Stimulated activated naive CD8-positive, alpha-beta T cell treated with anti-CD3 and anti-CD28 coated beads, Interleukin-15, Interleukin-2, amounts not matched to agents 100 ng/mL and 50 ng/mL, for 24 hours (primary cell): ENCODE measurements around the gene C5AR2.
"Not testable (repeated sequence)": the region's sequence is repeated elsewhere in the genome, so short reads cannot be mapped to it uniquely, and the experiment has no call there.

Source experiments
- H3K27ac Mint-ChIP-seq: one replicate; pipeline ENCODE4 v1.8.0; 2021; ENCODE audit warnings: mild to moderate bottlenecking, mixed read lengths
- H3K27me3 Mint-ChIP-seq: one replicate; pipeline ENCODE4 v1.8.0; 2021; ENCODE audit warnings: mixed read lengths
- H3K36me3 Mint-ChIP-seq: one replicate; pipeline ENCODE4 v1.8.0; 2021; ENCODE audit warnings: low read depth, mixed read lengths
- H3K4me1 Mint-ChIP-seq: one replicate; pipeline ENCODE4 v1.8.0; 2021; ENCODE audit warnings: low read depth, mixed read lengths
- H3K4me3 Mint-ChIP-seq: one replicate; pipeline ENCODE4 v1.8.0; 2021; ENCODE audit warnings: mild to moderate bottlenecking, mixed read lengths
- H3K9me3 Mint-ChIP-seq: one replicate; pipeline ENCODE4 v1.8.0; 2021; ENCODE audit warnings: mixed read lengths

The C5AR2 gene

DNA sequence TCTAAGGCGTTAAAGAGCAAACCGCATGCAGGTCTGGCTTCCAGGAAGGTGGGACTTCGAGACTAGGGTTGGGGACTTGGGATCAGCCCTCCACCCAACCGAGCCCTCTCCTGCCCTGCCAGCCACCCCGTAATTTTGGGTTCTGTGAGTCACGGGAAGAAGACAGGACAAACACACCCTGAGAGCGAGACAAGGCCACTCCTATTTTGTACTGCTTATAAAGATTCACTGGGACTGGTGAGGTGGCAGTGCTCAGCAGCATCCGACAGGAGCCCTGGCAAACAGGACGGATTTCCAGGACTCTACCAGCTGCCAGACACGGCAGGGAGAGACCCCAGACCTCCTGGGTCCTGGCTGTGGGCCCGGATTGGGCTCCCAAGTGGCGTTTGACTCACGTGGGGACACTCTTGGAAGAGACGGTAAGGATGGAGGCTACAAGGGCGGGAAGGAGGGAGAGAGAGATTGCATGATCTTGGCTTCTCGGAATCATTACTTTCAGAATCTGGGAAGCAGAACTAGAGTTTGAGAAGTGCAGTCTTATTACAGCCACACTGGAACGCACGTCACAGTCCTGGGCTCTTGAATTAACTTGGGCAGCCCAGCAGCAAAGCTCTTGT, at the start of gene C5AR2:
Gene C5AR2 (plus strand): TSS at position 245 of the 617 bp plus-strand sequence. CDS start 8,625 bp downstream, outside the sequence.
- no peaks in the 10 kb centered on the region for H3K36me3 Mint-ChIP-seq
- no peaks in the 10 kb centered on the region for H3K27me3 Mint-ChIP-seq
- H3K4me3 Mint-ChIP-seq = no peak within 1 kb of the TSS
- H3K4me1 Mint-ChIP-seq = peaks cover 9% of the 10 kb centered on the region
- no peaks in the 10 kb centered on the region for H3K9me3 Mint-ChIP-seq
- H3K27ac Mint-ChIP-seq = no peak within 1 kb of the TSS

DNA sequence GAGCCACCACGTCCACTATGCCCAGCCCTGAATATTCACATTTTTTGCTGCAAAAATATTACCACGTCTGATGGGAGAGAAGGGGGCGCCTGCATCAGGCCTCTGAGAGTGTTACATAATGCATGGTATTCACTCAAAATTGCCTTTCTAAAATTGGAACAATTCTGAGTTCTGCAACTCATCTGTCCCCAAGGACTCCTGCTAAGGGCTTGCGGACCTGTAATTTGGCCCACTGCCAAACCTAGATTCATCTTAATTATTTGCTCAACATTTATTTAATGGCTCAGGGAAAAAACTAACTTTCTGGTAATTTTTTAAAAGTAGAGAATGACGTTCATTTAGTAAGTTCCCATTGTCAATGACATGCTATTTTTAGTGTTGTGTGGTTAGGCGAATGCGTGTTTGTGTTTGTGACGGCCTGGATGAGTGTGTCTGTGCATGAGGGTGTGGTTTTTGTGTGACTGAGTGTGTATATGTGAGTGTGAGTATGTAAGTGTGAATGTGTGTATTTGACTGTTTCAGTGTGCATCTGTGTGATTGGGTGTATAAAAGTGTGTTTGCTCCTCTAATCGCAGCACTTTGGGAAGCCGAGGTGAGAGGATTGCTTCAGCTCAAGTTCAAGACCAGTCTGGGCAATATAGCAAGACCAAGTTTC, 48.4 kb upstream of the C5AR2 start:
- peaks cover 5% of the 10 kb centered on the region for H3K4me1 Mint-ChIP-seq
- no peaks in the 10 kb centered on the region for H3K36me3 Mint-ChIP-seq
- no peaks in the 10 kb centered on the region for H3K9me3 Mint-ChIP-seq
- no peaks in the 10 kb centered on the region for H3K27me3 Mint-ChIP-seq
- H3K4me3 Mint-ChIP-seq = no peak overlapping the region
- no peak overlapping the region for H3K27ac Mint-ChIP-seq

DNA sequence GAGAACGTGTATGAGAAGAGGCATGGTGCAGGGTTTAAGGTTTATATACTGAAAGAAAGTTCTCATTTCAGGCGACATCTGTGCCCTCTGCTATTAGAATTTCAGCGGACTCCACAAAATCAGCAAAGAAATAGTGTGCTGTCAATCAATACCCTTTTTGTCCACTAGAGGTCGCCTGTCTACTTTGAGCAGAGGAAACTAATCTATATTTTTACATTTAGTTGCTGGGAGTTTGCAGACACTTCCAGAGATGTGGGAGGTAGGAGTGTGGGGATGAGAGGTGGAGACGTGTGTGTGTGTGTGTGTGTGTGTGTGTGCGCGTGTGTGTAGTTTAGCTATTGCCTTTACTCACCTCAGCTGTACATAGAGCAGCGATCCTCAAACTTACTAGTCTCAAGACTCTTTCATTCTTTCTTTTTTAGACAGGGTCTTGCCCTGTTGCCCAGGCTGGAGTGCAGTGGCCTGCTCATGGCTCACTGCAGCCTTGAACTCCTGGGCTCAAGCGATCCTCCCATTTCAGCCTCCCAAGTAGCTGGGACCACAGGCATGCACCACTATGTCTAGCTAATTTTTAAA, 47.6 kb upstream of the C5AR2 start:
- Mint-ChIP-seq H3K27ac (no peak overlapping the region), H3K27me3 (no peaks in the 10 kb centered on the region), H3K4me1 (peaks cover 8% of the 10 kb centered on the region), H3K36me3 (no peaks in the 10 kb centered on the region), H3K9me3 (no peaks in the 10 kb centered on the region), H3K4me3 (no peak overlapping the region)

DNA sequence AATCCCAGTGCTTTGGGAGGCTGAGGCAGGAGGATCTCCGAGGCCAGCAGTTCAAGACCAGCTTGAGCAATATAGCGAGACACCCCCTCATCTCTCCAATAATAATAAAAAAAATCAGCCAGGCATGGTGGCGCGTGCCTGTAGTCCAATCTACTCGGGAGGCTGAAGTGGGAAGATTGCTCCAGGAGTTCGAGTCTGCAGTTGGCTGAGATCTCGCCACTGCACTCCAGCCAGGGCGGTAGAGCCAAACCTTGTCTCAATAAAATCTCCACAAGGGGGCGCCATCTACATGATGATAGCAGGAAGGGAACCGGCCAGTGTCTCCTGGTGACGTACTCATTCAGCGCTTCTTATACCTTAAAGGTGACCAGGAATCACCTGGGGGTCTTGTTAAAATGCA, 35.9 kb upstream of the C5AR2 start:
- H3K27ac Mint-ChIP-seq = no peak overlapping the region

DNA sequence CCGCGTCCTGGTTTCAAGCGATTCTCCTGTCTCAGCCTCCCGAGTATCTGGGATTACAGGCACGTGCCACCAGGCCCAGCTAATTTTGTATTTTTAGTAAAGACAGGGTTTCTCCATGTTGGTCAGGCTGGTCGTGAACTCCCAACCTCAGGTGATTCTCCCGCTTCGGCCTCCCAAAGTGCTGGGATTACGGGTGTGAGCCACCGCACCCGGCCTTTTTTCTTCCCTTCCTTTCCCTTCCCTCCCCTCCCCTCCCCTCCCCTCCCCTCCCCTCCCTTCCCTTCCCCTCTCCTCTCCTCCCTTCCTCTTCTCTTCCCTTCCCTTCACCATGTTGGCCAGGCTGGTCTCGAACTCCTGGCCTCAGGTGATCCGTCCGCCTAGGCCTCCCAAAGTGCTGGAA, 31.1 kb upstream of the C5AR2 start:
- H3K4me3 Mint-ChIP-seq, H3K27ac Mint-ChIP-seq, H3K36me3 Mint-ChIP-seq, H3K9me3 Mint-ChIP-seq: not testable (repeated sequence)
- H3K27me3 Mint-ChIP-seq = peaks cover 10% of the 10 kb centered on the region
- H3K4me1 Mint-ChIP-seq = peaks cover 11% of the 10 kb centered on the region

More for the DNA sequence above, 35.9 kb upstream of the C5AR2 start:
- no peaks in the 10 kb centered on the region for H3K36me3 Mint-ChIP-seq
- H3K4me3 Mint-ChIP-seq = no peak overlapping the region
- H3K27me3 Mint-ChIP-seq = no peaks in the 10 kb centered on the region
- H3K4me1 Mint-ChIP-seq = peaks cover 6% of the 10 kb centered on the region
- H3K9me3 Mint-ChIP-seq = no peaks in the 10 kb centered on the region

DNA sequence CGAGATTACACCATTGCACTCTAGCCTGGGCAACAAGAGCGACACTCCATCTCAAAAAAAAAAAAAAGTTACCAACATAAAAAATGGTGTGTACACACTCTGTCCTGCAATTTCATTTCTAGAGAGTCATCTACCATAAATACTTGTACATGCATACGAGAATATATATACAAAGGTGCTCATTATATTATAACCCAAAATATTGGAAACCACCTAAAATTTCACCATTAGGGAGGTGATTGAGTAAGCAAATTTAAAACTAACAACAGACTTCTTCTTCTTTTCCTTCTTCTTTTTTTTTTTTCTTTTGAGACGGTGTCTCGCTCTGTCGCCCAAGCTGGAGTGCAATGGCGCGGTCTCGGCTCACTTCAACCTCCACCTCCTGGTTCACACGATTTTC, 29.7 kb upstream of the C5AR2 start:
- no peaks in the 10 kb centered on the region for H3K9me3 Mint-ChIP-seq
- H3K27me3 Mint-ChIP-seq = peaks cover 21% of the 10 kb centered on the region
- H3K4me1 Mint-ChIP-seq = peaks cover 11% of the 10 kb centered on the region
- no peak overlapping the region for H3K27ac Mint-ChIP-seq
- H3K4me3 Mint-ChIP-seq = no peak overlapping the region
- H3K36me3 Mint-ChIP-seq = no peaks in the 10 kb centered on the region

DNA sequence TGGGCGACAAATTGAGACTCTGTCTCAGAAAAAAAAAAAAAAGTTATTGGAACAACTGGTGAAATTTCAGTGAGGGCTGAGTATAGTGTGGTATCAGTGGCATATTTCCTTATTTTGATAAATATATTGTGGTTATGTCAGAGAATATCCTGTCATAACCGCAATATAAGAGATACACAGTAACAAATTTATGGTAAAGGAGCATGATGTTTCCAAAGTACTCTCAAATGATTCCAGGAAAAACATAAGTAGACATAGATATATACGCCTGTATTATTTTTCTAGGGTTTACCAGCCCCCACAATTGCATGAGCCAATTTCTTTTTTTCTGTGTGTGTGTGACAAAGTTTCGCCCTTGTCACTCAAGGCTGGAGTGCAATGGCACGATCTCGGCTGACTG, 28.0 kb upstream of the C5AR2 start:
- no peak overlapping the region for H3K4me3 Mint-ChIP-seq
- no peak overlapping the region for H3K27ac Mint-ChIP-seq
- peaks cover 21% of the 10 kb centered on the region for H3K27me3 Mint-ChIP-seq
- H3K4me1 Mint-ChIP-seq = peaks cover 11% of the 10 kb centered on the region
- H3K36me3 Mint-ChIP-seq = no peaks in the 10 kb centered on the region
- H3K9me3 Mint-ChIP-seq = no peaks in the 10 kb centered on the region

DNA sequence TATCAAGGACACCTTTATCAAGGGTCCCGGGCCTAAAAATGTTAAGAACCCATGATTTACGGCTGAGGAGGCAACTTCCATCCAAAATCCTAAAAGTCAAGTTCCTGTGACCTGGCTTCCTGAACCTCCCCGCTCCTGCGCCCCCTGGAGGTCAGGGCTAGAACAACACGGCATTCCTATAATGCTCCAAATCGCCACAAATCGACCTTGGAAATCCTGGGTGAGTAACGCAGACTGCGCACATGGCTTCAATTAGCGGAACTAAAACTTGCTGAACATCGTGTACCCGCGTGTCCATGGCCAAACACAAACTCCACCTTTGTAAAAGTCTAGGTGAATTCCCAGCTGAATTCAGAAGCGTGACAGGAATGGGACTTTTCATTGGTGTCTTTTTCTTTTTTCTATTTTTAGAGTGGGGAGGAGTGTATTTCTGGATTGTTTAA, 26.6 kb upstream of the C5AR2 start:
- H3K36me3 Mint-ChIP-seq = no peaks in the 10 kb centered on the region
- no peaks in the 10 kb centered on the region for H3K9me3 Mint-ChIP-seq
- peaks cover 25% of the 10 kb centered on the region for H3K27me3 Mint-ChIP-seq
- H3K27ac Mint-ChIP-seq = no peak overlapping the region
- peak overlapping the region; percentile 25 for H3K4me3 Mint-ChIP-seq
- peaks cover 9% of the 10 kb centered on the region for H3K4me1 Mint-ChIP-seq

DNA sequence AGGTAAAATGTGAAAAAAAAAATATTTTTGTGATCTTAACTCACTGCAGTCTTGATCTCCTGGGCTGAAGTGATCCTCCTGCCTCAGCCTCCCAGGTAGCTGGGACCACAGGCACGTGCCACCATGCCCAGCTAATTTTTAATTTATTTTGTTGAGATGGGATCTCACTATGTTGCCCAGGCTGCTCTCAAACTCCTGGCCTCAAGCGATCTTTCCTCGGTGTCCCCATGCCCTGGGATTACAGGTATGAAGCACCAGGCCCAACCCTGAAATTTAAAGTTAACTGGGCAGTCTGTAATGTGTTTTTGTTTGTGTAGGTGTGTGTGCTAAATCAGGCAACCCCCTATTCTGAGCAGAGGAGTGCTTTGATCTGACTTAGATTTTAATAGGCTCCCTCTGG, 25.7 kb upstream of the C5AR2 start:
- H3K4me1 Mint-ChIP-seq = peaks cover 5% of the 10 kb centered on the region
- H3K27me3 Mint-ChIP-seq = peaks cover 25% of the 10 kb centered on the region
- no peak overlapping the region for H3K4me3 Mint-ChIP-seq
- H3K9me3 Mint-ChIP-seq = no peaks in the 10 kb centered on the region
- no peak overlapping the region for H3K27ac Mint-ChIP-seq
- no peaks in the 10 kb centered on the region for H3K36me3 Mint-ChIP-seq

DNA sequence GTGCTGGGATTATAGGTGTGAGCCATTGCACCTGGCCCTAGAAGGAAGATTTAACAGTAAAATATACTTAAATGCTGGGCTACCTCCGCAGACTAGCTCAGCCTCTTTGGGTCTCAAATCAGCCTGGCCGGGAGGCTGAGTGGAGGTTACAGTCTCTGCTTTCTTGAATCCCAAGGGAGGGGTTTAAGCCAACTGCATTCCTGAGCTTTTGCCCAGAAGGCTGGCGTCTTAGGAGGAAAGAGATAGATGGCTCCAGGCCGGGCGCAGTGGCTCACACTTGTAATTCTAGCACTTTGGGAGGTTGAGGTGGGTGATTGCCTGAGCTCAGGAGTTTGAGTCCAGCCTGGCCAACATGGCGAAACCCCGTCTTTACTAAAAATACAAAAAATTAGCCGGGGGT, 22.9 kb upstream of the C5AR2 start:
- Mint-ChIP-seq H3K9me3 (no peaks in the 10 kb centered on the region), H3K36me3 (no peaks in the 10 kb centered on the region)

DNA sequence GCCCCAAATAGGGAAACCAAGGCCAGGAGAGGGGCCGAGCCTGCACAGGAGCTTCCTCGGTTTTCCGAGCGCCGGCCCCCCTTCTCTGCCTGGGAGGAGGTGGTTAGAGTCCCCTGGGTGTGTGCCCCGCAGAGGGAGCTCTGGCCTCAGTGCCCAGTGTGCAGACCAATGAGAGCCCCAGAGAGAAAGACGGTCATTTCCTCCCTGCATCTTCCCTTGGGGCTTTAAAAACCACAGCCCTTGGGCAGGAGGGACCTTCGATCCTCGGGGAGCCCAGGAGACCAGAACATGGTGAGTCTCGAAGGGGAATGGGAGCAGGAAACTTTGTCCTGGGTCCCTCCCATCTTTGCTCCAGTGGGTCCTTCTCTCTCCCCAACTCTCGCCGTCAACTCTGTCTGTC, 22.4 kb upstream of the C5AR2 start, which contains the start of gene C5AR1:
Gene C5AR1 (plus strand): TSS at position 254 of the 400 bp plus-strand sequence. CDS start 35 bp downstream, at position 289.
- H3K27ac Mint-ChIP-seq = no peak within 1 kb of the TSS
- H3K4me3 Mint-ChIP-seq = no peak within 1 kb of the TSS
- peaks cover 5% of the 10 kb centered on the region for H3K4me1 Mint-ChIP-seq
- H3K9me3 Mint-ChIP-seq = no peaks in the 10 kb centered on the region
- peaks cover 26% of the 10 kb centered on the region for H3K27me3 Mint-ChIP-seq
- H3K36me3 Mint-ChIP-seq = no peaks in the 10 kb centered on the region

More for the DNA sequence above, 22.9 kb upstream of the C5AR2 start:
- Mint-ChIP-seq H3K4me1 (peaks cover 5% of the 10 kb centered on the region), H3K27ac (no peak overlapping the region), H3K27me3 (peaks cover 25% of the 10 kb centered on the region), H3K4me3 (no peak overlapping the region)

DNA sequence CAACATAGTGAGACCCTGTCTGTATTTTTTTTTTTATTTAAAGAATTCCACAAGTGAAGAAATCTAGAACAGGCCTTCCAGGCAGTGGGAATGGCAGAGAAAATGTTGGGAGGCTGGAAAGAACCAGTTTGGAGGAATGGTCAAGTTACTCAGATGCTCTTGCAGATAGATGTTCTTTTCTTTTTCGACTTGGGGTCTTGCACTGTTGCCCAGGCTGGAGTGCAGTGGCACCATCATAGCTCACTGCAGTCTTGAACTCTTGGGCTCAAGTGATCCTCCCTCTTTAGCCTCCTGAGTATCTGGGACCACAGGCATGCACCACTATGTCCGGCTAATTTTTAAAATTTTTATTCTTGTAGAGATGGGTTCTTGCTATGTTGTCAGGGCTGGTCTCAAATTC, 21.7 kb upstream of the C5AR2 start:
- Mint-ChIP-seq H3K4me1 (peaks cover 2% of the 10 kb centered on the region), H3K36me3 (no peaks in the 10 kb centered on the region), H3K9me3 (no peaks in the 10 kb centered on the region), H3K27ac (no peak overlapping the region), H3K4me3 (no peak overlapping the region), H3K27me3 (peaks cover 23% of the 10 kb centered on the region)

DNA sequence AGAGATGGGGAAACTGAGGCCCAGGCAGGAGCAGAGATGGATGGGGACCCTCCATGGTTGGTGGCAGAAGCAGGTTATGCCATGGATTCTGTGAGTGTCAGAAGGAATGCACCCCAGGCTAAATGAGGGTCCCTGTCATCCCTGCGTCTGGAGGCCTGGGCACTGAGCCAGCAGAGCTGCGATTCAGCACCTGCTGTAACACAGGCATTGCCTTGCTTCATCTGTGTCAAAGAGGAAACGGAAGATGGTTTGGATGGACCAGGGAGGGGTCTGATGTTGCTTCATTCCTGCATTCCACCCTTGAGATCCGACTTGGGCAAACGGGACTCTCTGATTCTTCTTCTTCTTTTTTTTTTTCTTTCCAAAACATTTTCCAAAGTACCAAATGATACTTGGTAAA, 21.2 kb upstream of the C5AR2 start:
- H3K27ac Mint-ChIP-seq = no peak overlapping the region
- peaks cover 21% of the 10 kb centered on the region for H3K27me3 Mint-ChIP-seq
- H3K9me3 Mint-ChIP-seq = no peaks in the 10 kb centered on the region
- H3K36me3 Mint-ChIP-seq = no peaks in the 10 kb centered on the region
- no peak overlapping the region for H3K4me3 Mint-ChIP-seq
- no peaks in the 10 kb centered on the region for H3K4me1 Mint-ChIP-seq

DNA sequence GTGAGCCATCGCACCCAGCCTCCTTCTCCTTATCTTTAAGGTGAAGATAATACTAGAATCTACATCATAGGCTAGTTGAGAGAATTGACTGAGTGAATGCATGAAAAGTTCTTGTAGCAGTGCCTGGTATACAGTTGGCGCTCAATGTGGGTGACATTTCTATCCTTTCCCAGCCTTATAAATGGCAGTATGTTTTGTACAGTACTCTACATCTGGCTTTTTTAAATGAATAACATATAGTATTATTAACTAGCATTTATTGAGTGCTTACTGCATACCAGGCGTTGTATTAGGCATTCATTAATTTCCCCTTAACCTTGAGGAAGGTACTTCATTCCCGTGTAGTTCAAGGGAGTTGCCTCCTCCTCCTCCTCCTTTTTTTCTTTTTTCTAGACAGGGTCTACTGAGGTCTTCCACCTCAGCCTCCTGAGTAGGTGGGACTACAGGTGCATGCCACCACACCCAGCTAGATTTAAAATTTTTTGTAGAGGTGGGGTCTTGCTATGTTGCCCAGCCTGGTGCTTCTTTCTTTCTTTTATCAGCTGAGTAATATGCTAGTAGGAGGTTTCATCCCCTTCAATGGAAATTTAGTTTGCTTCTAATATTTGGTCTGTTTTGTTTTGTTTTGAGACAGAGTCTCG, 19.5 kb upstream of the C5AR2 start:
- Mint-ChIP-seq H3K4me3 (no peak overlapping the region), H3K27ac (no peak overlapping the region), H3K9me3 (no peaks in the 10 kb centered on the region), H3K27me3 (peaks cover 19% of the 10 kb centered on the region), H3K36me3 (no peaks in the 10 kb centered on the region), H3K4me1 (no peaks in the 10 kb centered on the region)

DNA sequence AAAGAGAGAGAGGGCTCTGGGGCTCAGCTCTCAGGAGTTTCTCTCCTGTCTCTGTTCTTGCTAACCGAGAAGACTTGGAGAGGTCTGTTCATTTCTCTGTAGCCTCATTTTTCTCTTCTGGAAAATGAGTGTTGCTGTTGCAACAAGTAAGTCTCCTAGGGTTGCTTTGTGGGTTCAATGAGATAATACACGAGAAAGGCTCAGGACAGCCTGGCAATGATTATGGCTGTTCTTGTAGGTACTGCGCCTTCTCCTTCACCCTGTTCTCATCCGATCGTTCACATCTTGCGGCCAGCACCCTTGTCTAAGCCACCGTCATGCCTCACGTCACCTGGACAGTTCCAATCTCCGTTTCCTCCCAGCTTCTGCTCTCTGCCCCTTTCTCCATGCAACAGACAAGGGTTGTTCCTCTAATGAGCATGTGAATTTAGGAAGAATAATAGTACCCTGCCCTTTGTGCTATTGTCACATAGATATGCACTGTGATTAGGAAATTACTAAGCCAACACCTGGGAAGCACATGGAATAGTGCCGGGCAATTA, 18.1 kb upstream of the C5AR2 start:
- Mint-ChIP-seq H3K36me3 (no peaks in the 10 kb centered on the region), H3K27me3 (peaks cover 19% of the 10 kb centered on the region), H3K27ac (no peak overlapping the region), H3K4me3 (no peak overlapping the region), H3K4me1 (no peaks in the 10 kb centered on the region), H3K9me3 (no peaks in the 10 kb centered on the region)
